CD14-positive monocyte (primary cell): ENCODE measurements around the gene KBTBD6. TPM values are rescaled to one million over a fixed set of nuclear protein-coding genes. Genes with fewer than 3 reads are reported as not detected.

Experiments used
- DNase-seq, 3 donors: peaks; one replicate each; pipeline ENCODE4 v3.0.0-alpha.2; 2011 to 2022
- H2AFZ ChIP-seq: 2 replicates; pipeline ENCODE4 v1.6.0; 2012; ENCODE audit warnings: mild to moderate bottlenecking, low read depth, low read length, inconsistent platforms; ENCODE audit not compliant: insufficient read depth, poor library complexity, severe bottlenecking
- H3K27ac ChIP-seq, 2 donors: 1 replicate in 1 of 2; 2 replicates in 1 of 2; pipeline ENCODE4 v1.5.1; 2012 to 2013; ENCODE audit warnings: low read length in 2 of 2, control low read depth in 1 of 2, inconsistent platforms in 1 of 2, low read depth in 1 of 2, mild to moderate bottlenecking in 1 of 2
- H3K27me3 ChIP-seq, 2 donors: one replicate each; pipeline versions ENCODE4 v1.6.0 to v1.6.1; 2011 to 2013; ENCODE audit warnings: low read length in 2 of 2; ENCODE audit not compliant: control insufficient read depth in 2 of 2, insufficient read depth in 2 of 2
- H3K36me3 ChIP-seq, 2 donors: replicated peaks in 1 of 2; 1 replicate in 1 of 2; 2 replicates in 1 of 2; pipeline versions ENCODE4 v1.5.1 to v1.6.1; 2012 to 2013; ENCODE audit warnings: low read length in 2 of 2, control low read depth in 1 of 2, inconsistent platforms in 1 of 2, mild to moderate bottlenecking in 1 of 2; ENCODE audit not compliant: insufficient read depth in 2 of 2, control insufficient read depth in 1 of 2
- H3K4me1 ChIP-seq, 2 donors: 1 replicate in 1 of 2; 2 replicates in 1 of 2; pipeline versions ENCODE4 v1.5.1 to v1.6.1; 2012 to 2013; ENCODE audit warnings: low read length in 2 of 2, control low read depth in 1 of 2, inconsistent platforms in 1 of 2, mild to moderate bottlenecking in 1 of 2, moderate library complexity in 1 of 2; ENCODE audit not compliant: insufficient read depth in 2 of 2, control insufficient read depth in 1 of 2
- H3K4me2 ChIP-seq: replicated peaks from 2 replicates; pipeline ENCODE3; 2012; ENCODE audit warnings: low read length, moderate library complexity, mild to moderate bottlenecking; ENCODE audit not compliant: poor library complexity, severe bottlenecking; ENCODE audit errors: extremely low read depth
- H3K4me3 ChIP-seq, 3 experiments: fragments of 200-600 bp in 1 of 3; sonication (generic) in 1 of 3; replicated peaks in 1 of 3; 1 replicate in 2 of 3; 2 replicates in 1 of 3; pipeline ENCODE4 v1.5.1; 2011 to 2013; ENCODE audit warnings: low read length in 3 of 3, mild to moderate bottlenecking in 3 of 3, control low read depth in 2 of 3, low read depth in 2 of 3, inconsistent platforms in 1 of 3, moderate library complexity in 1 of 3
- H3K79me2 ChIP-seq: 2 replicates; pipeline ENCODE4 v1.6.0; 2012; ENCODE audit warnings: mild to moderate bottlenecking, control low read depth, inconsistent platforms, low read length, moderate library complexity; ENCODE audit not compliant: insufficient read depth
- H3K9ac ChIP-seq: 2 replicates; pipeline ENCODE4 v1.6.0; 2017; ENCODE audit warnings: low read length, mild to moderate bottlenecking; ENCODE audit not compliant: insufficient read depth, poor library complexity, severe bottlenecking
- H3K9me3 ChIP-seq, 2 donors: replicated peaks in 1 of 2; 1 replicate in 1 of 2; 2 replicates in 1 of 2; pipeline versions ENCODE4 v1.5.1 to v1.6.1; 2012 to 2013; ENCODE audit warnings: low read length in 2 of 2, control low read depth in 1 of 2; ENCODE audit not compliant: control insufficient read depth in 1 of 2, insufficient read depth in 1 of 2
- H4K20me1 ChIP-seq: 2 replicates; pipeline ENCODE4 v1.6.0; 2012; ENCODE audit warnings: mild to moderate bottlenecking, low read length, control low read depth, moderate library complexity; ENCODE audit not compliant: insufficient read depth
- H3K27ac Mint-ChIP-seq, 7 donors: one replicate each; pipeline ENCODE4 v1.8.0; 2020; ENCODE audit warnings: mild to moderate bottlenecking in 7 of 7, mixed read lengths in 7 of 7, moderate library complexity in 6 of 7, inconsistent platforms in 2 of 7
- H3K27me3 Mint-ChIP-seq, 3 donors: one replicate each; pipeline ENCODE4 v1.8.0; 2021 to 2022; ENCODE audit warnings: low read depth in 3 of 3, mild to moderate bottlenecking in 3 of 3, mixed read lengths in 3 of 3, moderate library complexity in 3 of 3, inconsistent platforms in 1 of 3
- H3K36me3 Mint-ChIP-seq, 2 donors: one replicate each; pipeline ENCODE4 v1.8.0; 2020; ENCODE audit warnings: mixed read lengths in 2 of 2, inconsistent platforms in 1 of 2, mild to moderate bottlenecking in 1 of 2
- H3K4me1 Mint-ChIP-seq: one replicate; pipeline ENCODE4 v1.8.0; 2020; ENCODE audit warnings: mild to moderate bottlenecking, mixed read lengths
- H3K4me3 Mint-ChIP-seq, 2 donors: one replicate each; pipeline ENCODE4 v1.8.0; 2020; ENCODE audit warnings: mild to moderate bottlenecking in 2 of 2, mixed read lengths in 2 of 2, moderate library complexity in 1 of 2
- H3K9me3 Mint-ChIP-seq, 7 donors: one replicate each; pipeline ENCODE4 v1.8.0; 2020 to 2022; ENCODE audit warnings: mixed read lengths in 7 of 7, mild to moderate bottlenecking in 6 of 7, moderate library complexity in 6 of 7, inconsistent platforms in 2 of 7
- CTCF ChIP-seq: fragments of 200-600 bp; IDR thresholded peaks from one replicate; pipeline ENCODE4 v1.8.0; 2022; ENCODE audit warnings: antibody characterized with exemption, mild to moderate bottlenecking
- WGBS: methylation state at CpG from one replicate; pipeline ENCODE4 v1.1.5; 2013; ENCODE audit warnings: missing lambda C conversion rate; ENCODE audit not compliant: insufficient coverage; 5-methylcytosine and 5-hydroxymethylcytosine counted together
- intact Hi-C, 2 donors: fragments of 100-400 bp; cut with micrococcal nuclease; formaldehyde crosslinking; loops; one replicate each; pipeline versions ENCODE4 v1.15.0 to v1.15.1; 2023
- polyA plus RNA-seq, 3 donors: library from polyadenylated mRNA; depleted of rRNA in 1 of 3; unstranded in 2 of 3; stranded (reverse) in 1 of 3; fragments of 300-500 nt in 2 of 3; fragments of >200 nt in 1 of 3; fragmentation: Illumina TruSeq in 2 of 3; gene quantifications; 1 replicate in 2 of 3; 2 replicates in 1 of 3; pipeline ENCODE4 v1.2.3, GENCODE V29; 2012 to 2021

KBTBD6 gene
- polyA plus RNA-seq, 3 donors, result 0.37 to 1.2 (median 0.54) TPM

- H3K36me3 ChIP-seq, result no peaks in the 10 kb centered on the region
- Mint-ChIP-seq H3K4me3 (no peak overlapping the region), H3K27ac (no peak overlapping the region), H3K4me1 (no peaks in the 10 kb centered on the region), H3K36me3 (no peaks in the 10 kb centered on the region), H3K9me3 (peaks cover 4 to 9% (median 6%) of the 10 kb centered on the region in 7 donors), H3K27me3 (peaks cover 0 to 2% (median 0%) of the 10 kb centered on the region in 3 donors)
- no peaks in the 10 kb centered on the region for H3K27me3 ChIP-seq
- intact Hi-C loops, result no loop called here
- no peaks in the 10 kb centered on the region for H3K9me3 ChIP-seq
- no peak overlapping the region for H3K4me3 ChIP-seq
- H3K27ac ChIP-seq, result no peak overlapping the region
- no peak for TF ChIP-seq CTCF
- no peaks in the 10 kb centered on the region for H4K20me1 ChIP-seq
- H2AFZ ChIP-seq, result no peak overlapping the region
- no CpG with 5 or more reads among the region's 3 CpGs for WGBS
- no peaks in the 10 kb centered on the region for H3K4me1 ChIP-seq
- no peak overlapping the region for H3K4me2 ChIP-seq
- H3K79me2 ChIP-seq, result no peaks in the 10 kb centered on the region
- DNase-seq, result no peak
- H3K9ac ChIP-seq, result no peak overlapping the region
These were observed 6.8 kb upstream of the KBTBD6 start for GRCh38 chr13:41139296-41139966.

- no peak overlapping the region for H3K27ac ChIP-seq
- H3K4me1 ChIP-seq, result peaks cover 6% of the 10 kb centered on the region in 2 donors
- DNase-seq, result no peak
- intact Hi-C loops, result no loop called here
- no peak overlapping the region for H3K4me2 ChIP-seq
- WGBS, result no CpG with 5 or more reads among the region's 2 CpGs
- no peak overlapping the region for H3K9ac ChIP-seq
- no peak overlapping the region for H3K4me3 Mint-ChIP-seq
- peaks cover 10% of the 10 kb centered on the region for H3K4me1 Mint-ChIP-seq
- H3K36me3 ChIP-seq, result no peaks in the 10 kb centered on the region
- H3K27ac Mint-ChIP-seq, result no peak overlapping the region
- no peaks in the 10 kb centered on the region for H3K36me3 Mint-ChIP-seq
- H3K27me3 Mint-ChIP-seq, result peaks cover 0 to 2% (median 0%) of the 10 kb centered on the region in 3 donors
- H2AFZ ChIP-seq, result no peak overlapping the region
- H3K4me3 ChIP-seq, result no peak overlapping the region
- H4K20me1 ChIP-seq, result no peaks in the 10 kb centered on the region
- no peaks in the 10 kb centered on the region for H3K9me3 ChIP-seq
- no peaks in the 10 kb centered on the region for H3K27me3 ChIP-seq
- peaks cover 0 to 7% (median 5%) of the 10 kb centered on the region in 7 donors for H3K9me3 Mint-ChIP-seq
- H3K79me2 ChIP-seq, result no peaks in the 10 kb centered on the region
- TF ChIP-seq CTCF, result no peak
These were observed 5.3 kb upstream of the KBTBD6 start for GRCh38 chr13:41137951-41138350.
